Embryonic facial prominence (tissue), 1 donor: ENCODE data around the gene SHBG.
"Not testable (repeated sequence)": the region's sequence is repeated elsewhere in the genome, so short reads cannot be mapped to it uniquely, and the experiment has no call there.

Experiments
- DNase-seq: peaks from one replicate; pipeline ENCODE4 v3.0.0-alpha.2; 2016; ENCODE audit errors: extremely low spot score

Gene SHBG, protein sequence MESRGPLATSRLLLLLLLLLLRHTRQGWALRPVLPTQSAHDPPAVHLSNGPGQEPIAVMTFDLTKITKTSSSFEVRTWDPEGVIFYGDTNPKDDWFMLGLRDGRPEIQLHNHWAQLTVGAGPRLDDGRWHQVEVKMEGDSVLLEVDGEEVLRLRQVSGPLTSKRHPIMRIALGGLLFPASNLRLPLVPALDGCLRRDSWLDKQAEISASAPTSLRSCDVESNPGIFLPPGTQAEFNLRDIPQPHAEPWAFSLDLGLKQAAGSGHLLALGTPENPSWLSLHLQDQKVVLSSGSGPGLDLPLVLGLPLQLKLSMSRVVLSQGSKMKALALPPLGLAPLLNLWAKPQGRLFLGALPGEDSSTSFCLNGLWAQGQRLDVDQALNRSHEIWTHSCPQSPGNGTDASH

DNA sequence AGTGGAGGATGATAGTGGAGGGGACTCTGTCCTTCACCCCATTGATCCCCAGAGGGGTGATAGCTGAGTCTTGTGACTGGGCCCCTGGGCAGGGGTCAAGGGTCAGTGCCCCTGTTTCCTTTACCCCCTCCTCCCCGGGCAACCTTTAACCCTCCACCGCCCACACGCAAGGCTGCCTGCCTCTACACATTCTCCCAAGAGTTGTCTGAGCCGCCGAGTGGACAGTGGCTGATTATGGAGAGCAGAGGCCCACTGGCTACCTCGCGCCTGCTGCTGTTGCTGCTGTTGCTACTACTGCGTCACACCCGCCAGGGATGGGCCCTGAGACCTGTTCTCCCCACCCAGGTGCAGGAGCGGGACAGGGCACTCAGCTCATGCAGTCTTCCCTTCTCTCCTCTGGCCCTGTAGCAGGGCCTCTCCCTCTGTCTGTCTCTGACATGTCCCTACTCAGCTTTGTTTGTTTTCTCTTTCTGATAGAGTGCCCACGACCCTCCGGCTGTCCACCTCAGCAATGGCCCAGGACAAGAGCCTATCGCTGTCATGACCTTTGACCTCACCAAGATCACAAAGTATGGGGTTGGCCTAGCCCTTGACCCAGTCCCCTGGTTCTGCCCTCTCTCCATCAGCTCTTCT is at the start of gene SHBG:
SHBG (plus strand) TSS at position 197 of the 633 bp plus-strand sequence; CDS start at position 235, 38 bp downstream.
- DNase-seq: no peak

DNA sequence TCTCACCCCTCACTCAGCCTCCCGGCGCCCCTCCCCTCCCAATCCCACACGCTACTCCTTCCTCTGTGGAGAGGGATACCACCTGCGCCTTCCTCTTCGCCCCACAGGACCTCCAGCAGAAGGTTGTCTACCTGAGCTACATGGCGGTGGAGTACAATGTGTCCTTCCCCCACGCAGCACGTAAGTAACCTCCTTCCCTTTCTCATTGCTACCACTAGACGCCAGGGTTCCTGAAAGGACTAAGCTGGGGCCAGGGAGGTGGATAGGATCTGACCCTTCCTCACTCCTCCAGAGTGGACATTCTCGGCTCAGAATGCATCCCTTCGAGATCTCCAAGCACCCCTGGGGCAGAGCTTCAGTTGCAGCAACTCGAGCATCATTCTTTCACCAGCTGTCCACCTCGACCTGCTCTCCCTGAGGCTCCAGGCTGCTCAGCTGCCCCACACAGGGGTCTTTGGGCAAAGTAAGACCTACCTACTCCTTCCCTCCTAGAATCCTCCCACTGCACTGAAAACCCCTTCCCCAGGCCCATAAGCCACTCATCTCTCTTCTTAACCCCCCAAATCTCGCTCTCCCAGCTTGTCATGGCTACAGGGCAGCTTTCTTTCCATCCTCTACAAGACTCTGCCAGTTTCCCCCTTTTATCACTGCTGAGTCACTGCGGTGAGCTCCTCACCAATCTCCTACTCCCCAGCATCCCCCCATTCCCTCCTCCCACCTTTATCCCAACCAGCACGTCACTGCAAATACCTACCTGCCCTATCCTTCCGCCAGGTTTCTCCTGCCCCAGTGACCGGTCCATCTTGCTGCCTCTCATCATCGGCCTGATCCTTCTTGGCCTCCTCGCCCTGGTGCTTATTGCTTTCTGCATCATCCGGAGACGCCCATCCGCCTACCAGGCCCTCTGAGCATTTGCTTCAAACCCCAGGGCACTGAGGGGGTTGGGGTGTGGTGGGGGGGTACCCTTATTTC is 49.0 kb upstream of the SHBG start:
- no peak for DNase-seq

DNA sequence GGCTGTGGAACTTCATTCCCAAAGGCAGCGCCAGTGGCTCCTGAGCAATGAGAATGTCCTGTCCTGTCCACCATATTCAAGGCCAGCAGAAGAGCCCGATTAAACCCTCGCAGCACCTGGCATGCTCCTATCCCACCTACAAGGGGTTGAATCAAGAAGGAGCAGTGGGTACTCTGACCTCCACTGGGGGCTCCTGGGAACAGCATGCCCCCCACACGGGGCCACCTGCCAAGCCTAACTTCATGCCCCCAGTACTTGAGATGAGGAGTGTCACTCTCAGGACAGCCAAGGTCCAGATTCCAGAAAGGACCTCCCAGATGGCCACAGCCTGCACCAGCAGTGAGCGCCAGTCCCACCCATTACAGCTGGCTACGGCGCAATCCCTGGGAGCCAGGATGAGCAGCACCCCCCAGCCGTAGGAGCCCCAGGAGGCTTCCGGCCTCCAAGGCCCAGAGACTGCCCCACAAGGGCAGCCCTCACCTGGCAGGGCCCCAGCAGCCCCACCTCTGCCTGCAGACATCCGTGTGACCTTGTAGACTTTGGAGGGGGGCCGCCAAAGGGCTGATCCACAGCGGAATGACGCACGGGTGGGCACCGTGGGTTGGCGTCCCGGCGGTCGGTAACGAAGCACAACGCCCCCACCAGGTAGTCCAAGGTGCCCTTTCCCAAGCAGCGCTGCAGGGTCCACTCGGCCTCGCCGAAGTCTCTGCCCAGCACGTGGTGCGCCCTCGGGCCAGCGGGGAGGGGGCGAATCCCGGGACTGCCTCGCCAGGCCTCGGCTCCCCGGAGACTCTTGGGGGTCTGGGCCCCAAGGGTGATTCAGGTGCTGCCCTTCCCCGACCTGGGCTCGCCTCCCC is 47.3 kb upstream of the SHBG start:
- DNase-seq: no peak

DNA sequence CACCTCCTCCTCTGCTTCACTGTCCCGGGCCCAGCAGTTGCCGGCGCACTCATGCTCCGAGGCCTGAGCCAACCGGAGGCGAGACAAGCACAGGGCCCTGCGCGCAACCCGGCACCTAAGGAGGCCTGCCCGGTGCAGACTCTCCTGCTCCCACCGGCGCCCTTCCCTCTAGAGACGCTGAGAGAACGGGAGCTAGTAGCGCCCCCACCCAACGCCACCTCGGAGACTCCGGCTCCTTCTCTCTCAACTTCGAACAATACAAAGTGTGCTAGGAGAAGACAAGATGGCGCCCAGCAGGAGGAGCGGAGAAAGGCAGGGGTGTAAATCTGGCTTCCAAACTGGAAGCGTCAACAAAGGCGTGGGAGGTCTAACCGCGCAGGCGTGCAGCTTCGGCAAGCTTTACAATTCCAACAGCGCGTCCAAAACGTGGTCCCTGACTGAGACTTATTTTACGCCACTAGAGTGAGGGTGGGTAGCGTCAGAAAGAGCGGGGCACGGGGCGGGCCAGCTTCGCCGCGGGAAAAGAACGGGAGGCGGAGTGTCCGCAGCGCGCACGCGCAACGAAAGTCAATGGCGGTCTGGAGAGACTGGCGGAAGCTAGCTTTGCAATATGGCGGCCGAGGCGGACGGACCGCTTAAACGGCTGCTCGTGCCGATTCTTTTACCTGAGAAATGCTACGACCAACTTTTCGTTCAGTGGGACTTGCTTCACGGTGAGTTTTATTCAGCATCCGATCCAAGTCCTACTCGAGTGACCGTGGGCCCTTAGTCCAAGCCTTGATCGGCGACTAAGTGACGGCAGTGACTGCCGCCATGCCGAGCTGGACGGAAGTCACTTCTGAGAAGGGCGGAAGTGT is 46.5 kb upstream of the SHBG start, which contains the start of gene MPDU1:
MPDU1 (plus strand) TSS at position 600 of the 857 bp plus-strand sequence; CDS start at position 611, 11 bp downstream.
- DNase-seq: peak; percentile 96

DNA sequence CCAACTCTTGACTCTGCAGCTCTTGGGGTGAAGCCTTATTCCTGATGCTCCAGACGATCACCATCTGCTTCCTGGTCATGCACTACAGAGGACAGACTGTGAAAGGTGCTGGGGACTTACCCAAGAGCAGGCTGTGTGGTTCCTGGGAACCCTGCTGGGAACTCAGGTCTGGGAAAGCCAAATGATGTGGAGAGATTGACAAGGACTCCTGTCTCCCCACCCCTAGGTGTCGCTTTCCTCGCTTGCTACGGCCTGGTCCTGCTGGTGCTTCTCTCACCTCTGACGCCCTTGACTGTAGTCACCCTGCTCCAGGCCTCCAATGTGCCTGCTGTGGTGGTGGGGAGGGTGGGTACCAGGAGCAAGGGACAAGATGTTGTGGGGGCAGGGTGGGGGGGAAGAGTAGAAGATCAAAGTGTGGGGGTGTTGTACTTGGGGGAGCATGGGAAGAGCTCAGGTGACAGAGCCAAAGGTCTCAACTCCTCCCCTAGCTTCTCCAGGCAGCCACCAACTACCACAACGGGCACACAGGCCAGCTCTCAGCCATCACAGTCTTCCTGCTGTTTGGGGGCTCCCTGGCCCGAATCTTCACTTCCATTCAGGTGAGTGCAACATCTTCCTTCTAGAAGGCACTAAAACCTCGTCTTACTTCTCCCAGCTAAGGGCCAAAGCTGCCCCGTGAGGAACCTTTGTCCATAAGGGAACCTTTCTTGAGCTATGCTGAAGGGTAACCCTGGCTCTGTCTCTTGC is 43.1 kb upstream of the SHBG start:
- DNase-seq: no peak

DNA sequence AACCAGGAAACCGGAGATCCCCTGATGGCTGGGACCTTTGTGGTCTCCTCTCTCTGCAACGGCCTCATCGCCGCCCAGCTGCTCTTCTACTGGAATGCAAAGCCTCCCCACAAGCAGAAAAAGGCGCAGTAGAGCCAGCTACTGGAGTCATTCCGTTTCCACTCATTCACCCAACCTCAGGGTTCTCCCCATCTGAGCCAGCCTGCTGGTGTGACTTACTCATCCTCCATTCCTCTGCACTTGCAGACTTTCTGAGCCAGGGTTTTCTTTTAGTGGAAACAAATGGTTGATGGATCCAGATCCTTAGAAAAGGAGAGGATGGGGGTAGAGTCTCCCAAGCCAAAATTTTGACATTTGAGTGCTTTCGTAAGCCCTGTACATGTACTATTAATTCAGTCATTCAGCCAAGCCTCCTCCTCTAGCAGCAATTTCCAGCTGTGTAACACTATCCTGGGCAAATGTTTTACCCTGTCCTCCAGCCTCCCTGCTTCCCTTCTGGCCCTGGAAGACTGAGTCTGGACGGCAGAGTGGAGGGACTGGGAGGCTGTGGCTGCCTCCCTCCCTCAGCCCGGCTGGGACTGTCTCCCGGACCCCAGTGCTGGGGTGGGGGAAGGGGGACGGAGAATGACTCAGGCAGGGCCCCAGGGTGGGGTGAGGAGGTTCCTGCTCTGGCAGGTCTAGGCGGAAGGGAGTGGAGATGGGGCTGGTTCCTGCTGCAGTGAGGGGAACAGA is 42.3 kb upstream of the SHBG start:
- DNase-seq: no peak

DNA sequence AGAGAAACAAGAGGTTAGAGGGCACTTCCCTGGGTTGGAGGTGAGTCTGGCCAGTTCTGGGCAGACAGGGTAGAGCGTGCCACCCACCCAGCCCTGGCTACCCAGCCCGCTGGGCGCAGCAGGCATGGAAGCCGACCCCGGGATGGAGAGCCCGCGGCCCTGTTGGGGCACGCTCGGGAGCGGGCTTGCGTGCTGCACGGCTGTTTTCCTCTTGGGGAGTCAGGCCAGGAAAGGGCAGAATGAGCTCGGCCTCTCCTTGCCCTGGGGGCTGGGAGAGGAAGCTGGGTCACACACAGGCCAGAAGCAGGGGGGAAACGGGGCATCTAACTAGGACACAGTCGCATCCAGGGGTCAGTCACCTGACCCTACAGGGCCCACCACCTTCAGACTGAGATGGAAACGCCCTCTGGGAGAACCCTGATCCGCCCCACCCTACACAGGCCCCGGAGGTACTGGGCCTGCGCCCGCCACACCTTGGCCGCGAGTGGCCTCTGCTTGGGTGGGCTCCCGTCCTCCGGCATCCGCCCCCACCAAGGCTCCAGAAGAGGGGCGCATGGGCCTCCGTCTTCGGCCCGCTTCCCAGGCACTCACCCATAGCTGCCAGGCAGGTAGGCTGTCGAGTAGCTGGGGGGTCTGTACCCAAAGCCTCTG is 41.3 kb upstream of the SHBG start:
- no peak for DNase-seq

DNA sequence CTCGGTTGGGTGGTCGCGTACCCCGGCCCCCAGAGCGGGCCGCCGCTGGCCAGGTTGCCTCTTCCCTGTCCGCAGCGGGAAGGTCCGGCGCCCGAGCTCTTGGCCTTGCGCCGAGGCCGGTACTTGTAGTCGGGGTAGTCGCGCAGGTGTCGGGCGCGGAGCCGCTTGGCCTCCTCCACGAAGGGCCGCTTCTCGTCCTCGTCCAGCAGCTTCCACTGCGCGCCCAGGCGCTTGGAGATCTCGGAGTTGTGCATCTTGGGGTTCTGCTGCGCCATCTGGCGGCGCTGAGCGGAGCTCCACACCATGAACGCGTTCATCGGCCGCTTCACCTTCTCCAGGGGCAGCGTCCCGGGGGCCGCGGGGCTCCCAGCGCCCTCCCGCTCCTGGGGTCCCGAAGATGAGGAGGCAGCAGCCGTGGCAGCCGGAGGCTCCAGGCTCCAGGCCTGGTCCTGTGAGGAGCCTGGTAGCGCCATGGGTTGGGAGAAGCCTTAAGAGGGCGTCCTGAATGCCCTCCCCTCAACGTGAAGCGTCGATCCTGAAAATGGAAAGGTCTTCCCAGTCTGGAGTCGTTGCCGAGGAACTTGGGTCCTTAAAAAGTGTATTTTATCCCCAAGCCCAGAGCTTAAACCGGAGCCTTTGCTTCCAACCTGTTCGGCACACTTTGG is 40.6 kb upstream of the SHBG start:
- DNase-seq: peak; percentile 66

DNA sequence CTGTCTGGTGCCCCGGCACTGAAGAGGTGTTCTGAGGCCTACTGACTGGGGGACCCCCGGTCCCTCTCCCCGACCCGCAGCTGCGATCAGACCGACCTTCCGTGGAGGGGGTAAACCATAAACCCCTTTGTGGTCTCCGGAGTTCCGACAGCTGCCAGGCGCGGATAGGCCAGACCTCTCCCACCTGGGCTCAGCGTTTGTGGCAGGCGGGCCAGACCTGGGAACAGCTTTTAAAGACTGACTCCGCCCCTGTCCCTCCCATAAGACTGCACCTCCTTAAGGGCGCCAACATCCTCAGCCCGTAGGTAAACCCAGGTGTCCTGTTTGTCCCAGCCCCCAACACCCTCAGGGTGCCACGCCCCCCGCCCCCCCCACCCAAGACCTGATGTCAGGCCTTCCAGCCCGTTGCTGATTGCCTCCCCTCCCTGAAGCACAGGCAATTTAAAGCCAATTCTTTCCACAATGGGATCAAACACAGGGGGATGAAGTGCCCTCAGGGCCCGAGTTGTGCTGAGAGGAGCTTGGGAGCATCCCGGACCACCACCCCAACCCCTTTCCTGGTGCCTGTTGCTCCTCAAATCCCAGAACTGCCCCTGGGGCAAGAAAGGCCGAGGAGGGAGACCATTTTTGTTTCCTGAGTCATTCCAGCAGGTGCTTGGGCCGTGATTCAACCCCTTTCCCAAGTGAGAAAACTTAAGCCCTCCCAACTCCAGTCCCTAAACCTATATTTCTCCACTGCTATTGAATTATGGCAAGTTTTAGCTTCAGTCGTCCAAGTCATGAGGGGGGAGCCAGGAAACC is 39.8 kb upstream of the SHBG start, which contains the start of gene SOX15:
SOX15 (minus strand) TSS at position 204 of the 801 bp plus-strand sequence. CDS start 418 bp downstream, outside the sequence.
- DNase-seq: no peak

DNA sequence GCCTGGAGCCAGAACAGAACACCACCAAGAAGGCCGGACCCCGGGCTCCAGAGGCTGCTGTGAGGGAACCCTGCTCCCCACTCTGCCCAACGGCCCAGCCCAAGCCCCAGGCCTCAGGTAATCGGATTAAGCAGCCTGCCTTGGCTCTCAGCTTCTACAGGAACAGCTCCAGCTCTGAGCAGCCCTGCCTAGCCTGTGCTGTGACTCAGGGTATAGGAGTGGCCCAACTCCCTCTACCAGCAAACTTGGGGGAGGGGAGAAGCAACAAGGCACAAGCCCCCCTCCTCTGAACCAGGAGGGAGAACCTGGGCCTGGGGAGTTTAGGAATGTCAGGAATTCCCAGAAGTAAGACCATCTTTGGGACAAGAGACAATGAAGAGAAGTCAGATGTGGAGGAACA is 39.2 kb upstream of the SHBG start:
- DNase-seq: no peak

DNA sequence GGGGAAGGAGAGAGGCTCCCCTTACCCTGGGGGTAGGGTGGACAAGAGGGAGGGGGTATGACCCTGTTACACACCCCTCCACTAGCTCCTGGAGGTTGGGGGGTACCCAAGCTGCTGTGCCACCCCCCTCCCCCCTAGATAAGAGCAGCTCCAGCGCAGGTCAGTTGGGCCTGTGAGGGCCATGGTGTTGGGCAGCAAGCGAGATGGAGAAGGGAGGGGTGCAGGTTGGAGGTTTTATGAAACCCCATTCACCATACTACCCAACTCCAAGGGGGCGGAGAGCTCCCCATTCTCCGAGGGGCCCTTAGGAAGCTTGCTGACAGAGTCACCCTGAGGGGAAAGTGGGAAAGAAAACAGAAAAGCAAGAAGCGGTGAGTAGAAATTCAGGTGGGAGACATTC is 38.3 kb upstream of the SHBG start:
- no peak for DNase-seq

DNA sequence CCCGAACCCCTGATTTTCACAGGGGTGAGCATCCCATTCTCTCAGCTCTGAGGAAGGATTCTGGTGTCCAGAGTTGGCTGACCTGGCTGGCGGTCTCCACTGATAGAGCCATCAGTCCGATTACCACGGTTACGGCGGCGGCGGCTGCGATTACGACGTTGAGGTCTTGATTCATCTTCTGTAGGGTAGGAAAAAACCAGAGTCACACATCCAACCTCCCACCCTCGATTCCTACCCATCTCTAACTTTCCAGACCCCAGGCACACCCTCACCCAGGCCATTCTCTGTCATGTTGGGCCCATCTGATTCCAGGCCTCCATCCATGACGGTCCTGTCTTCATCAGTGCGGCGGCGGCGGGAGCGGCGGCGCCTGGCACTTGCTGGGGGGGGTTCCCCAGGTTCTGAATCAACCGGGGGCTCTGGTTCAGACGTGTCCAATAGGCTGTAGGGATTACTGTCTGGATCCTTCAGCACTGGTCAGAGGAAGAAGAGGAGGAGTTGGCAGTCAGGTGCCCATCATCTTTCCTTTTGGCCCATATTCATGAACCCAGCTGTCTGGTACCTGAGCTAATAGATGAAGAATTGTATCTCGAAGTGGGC is 37.4 kb upstream of the SHBG start:
- no peak for DNase-seq

DNA sequence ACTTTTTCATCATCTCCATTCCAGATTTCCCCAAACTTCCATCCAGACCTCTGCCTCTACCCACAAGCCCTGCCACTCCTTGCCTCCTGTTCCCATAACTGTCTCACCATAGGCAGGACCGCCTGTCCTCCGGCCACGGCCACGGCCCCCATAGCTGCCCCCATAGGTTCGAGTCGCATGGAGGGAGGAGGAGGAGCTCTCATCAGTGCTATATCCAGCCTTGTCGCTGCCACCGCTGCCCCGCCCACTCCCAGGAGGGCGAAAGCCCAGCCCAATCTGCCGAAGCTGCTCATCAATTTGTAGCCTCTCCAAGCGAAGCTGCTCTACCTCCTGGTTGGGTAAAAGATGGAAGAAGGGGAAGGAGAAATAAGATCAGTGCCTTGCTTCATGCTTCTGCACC is 36.6 kb upstream of the SHBG start:
- DNase-seq: no peak

DNA sequence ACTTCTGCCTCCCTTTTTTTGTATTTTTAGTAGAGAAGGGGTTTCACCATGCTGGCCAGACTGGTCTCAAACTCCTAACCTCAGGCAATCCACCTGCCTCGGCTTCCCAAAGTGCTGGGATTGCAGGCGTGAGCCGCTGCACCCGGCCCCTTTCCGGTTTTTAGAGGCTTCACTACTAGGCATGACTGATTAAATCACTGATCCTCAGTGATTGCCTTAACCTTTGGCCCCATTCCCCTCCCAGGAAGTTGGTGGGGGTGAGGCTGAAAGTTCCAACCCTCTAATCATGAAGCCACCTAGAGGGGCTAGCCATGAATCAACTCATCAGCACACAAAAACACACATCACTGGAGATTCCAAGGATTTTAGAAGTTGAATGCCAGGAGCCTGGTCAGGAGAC is 32.4 kb upstream of the SHBG start:
- DNase-seq: not testable (repeated sequence)

DNA sequence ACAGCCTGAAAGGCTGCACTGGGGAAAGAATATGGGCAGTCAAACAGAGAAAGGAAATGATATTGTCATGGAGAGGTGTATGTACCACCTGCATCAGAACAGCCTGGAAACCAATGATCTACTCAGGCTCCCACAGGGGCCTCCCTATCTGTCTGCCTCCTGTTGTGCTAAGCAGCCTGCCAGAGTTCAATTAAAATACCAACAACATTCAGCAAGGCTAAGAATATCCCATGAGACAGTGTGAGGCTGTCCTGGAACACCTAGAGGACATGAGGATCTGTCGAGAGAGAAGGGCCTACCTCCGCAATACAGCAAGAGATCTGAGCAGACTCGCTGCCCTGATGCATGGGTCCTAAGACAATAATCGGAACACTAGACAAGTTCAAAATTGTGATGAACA is 23.7 kb upstream of the SHBG start:
- no peak for DNase-seq

DNA sequence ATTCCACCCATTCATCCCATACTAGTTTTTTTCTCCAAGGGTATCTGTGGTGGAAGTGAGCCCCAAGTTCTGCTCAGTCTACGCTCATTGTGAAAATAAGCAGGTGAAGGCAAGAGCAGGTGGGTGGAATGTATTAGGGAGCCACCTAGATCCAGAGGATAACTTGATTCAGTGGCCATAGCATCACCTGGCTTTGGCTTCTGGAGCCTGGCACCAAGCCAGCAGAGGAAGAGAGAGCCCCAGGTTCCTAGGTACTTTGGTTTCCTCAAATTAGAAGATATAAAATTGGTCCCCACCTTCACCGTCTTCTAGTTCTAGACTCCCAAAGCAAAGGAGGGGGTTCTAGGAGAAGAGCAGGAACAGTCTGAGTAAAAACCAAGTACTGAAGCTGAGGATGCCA is 19.3 kb upstream of the SHBG start:
- DNase-seq: no peak
